Astrocyte (in vitro differentiated cells and primary cell): ENCODE results near the gene CFAP20. TPM values are rescaled to one million over a fixed set of nuclear protein-coding genes. Genes with fewer than 3 reads are reported as not detected.

Experiments
- DNase-seq: peaks from one replicate; pipeline ENCODE4 v3.0.0-alpha.2; 2010; ENCODE audit warnings: low read depth
- FAIRE-seq: peaks from 2 replicates; lab custom pipeline; 2011; peaks lifted over from hg19 to GRCh38; lab: Jason Lieb, UNC
- H2AFZ ChIP-seq: 2 replicates; pipeline ENCODE4 v1.6.0; 2012; ENCODE audit warnings: low read depth, low read length, inconsistent platforms
- H3K27ac ChIP-seq: 2 replicates; pipeline ENCODE4 v1.5.1; 2011; ENCODE audit warnings: low read depth, low read length, inconsistent platforms
- H3K27me3 ChIP-seq: 2 replicates; pipeline ENCODE4 v1.6.0; 2011; ENCODE audit warnings: low read length, inconsistent platforms; ENCODE audit not compliant: insufficient read depth
- H3K36me3 ChIP-seq: 2 replicates; pipeline ENCODE4 v1.5.1; 2011; ENCODE audit warnings: low read length, inconsistent platforms; ENCODE audit not compliant: insufficient read depth
- H3K4me1 ChIP-seq: 2 replicates; pipeline ENCODE4 v1.5.1; 2011; ENCODE audit warnings: low read length, inconsistent platforms; ENCODE audit not compliant: insufficient read depth
- H3K4me2 ChIP-seq: 2 replicates; pipeline ENCODE4 v1.6.0; 2012; ENCODE audit warnings: low read length, inconsistent platforms
- H3K4me3 ChIP-seq: 2 replicates; pipeline ENCODE4 v1.5.1; 2011; ENCODE audit warnings: low read depth, mild to moderate bottlenecking, low read length, inconsistent platforms; ENCODE audit not compliant: insufficient read depth
- H3K79me2 ChIP-seq: 2 replicates; pipeline ENCODE4 v1.6.0; 2012; ENCODE audit warnings: mild to moderate bottlenecking, low read length, inconsistent platforms; ENCODE audit not compliant: insufficient read depth
- H3K9ac ChIP-seq: 2 replicates; pipeline ENCODE4 v1.6.0; 2012; ENCODE audit warnings: mild to moderate bottlenecking, low read length, inconsistent platforms
- H3K9me3 ChIP-seq: 2 replicates; pipeline ENCODE4 v1.5.1; 2012; ENCODE audit warnings: low read depth, mild to moderate bottlenecking, low read length, inconsistent platforms; ENCODE audit not compliant: insufficient read depth
- H4K20me1 ChIP-seq: 2 replicates; pipeline ENCODE4 v1.6.0; 2012; ENCODE audit warnings: low read length, inconsistent platforms; ENCODE audit not compliant: insufficient read depth
- H3K27ac Mint-ChIP-seq: one replicate; pipeline ENCODE4 v1.8.0; 2021; ENCODE audit warnings: mild to moderate bottlenecking, mixed read lengths; ENCODE audit not compliant: unreplicated experiment
- H3K27me3 Mint-ChIP-seq: one replicate; pipeline ENCODE4 v1.8.0; 2021; ENCODE audit warnings: low read depth, mixed read lengths; ENCODE audit not compliant: unreplicated experiment
- H3K36me3 Mint-ChIP-seq: one replicate; pipeline ENCODE4 v1.8.0; 2021; ENCODE audit warnings: low read depth, mixed read lengths; ENCODE audit not compliant: unreplicated experiment
- H3K4me1 Mint-ChIP-seq: one replicate; pipeline ENCODE4 v1.8.0; 2021; ENCODE audit warnings: low read depth, mixed read lengths; ENCODE audit not compliant: unreplicated experiment
- H3K4me3 Mint-ChIP-seq: one replicate; pipeline ENCODE4 v1.8.0; 2021; ENCODE audit warnings: mild to moderate bottlenecking, moderate library complexity, mixed read lengths; ENCODE audit not compliant: unreplicated experiment
- H3K9me3 Mint-ChIP-seq: one replicate; pipeline ENCODE4 v1.8.0; 2021; ENCODE audit warnings: mild to moderate bottlenecking, mixed read lengths; ENCODE audit not compliant: unreplicated experiment
- EZH2 ChIP-seq: IDR thresholded peaks from 2 replicates; pipeline ENCODE4 v1.6.1; 2012; ENCODE audit warnings: mild to moderate bottlenecking, low read length, inconsistent platforms; ENCODE audit not compliant: insufficient read depth
- total RNA-seq: library from RNA; stranded (reverse); gene quantifications from 2 replicates; pipeline ENCODE4 v1.2.1, GENCODE V29; 2021
- TF ChIP-seq, protein P1 (sequence below): IDR thresholded peaks from 2 replicates; pipeline ENCODE4 v1.5.1; 2011; ENCODE audit warnings: low read depth, mild to moderate bottlenecking, inconsistent platforms, low read length, moderate library complexity; ENCODE audit not compliant: insufficient read depth

The CFAP20 gene
- total RNA-seq, 1 donor from 2014 or later = 43.6 TPM

DNA sequence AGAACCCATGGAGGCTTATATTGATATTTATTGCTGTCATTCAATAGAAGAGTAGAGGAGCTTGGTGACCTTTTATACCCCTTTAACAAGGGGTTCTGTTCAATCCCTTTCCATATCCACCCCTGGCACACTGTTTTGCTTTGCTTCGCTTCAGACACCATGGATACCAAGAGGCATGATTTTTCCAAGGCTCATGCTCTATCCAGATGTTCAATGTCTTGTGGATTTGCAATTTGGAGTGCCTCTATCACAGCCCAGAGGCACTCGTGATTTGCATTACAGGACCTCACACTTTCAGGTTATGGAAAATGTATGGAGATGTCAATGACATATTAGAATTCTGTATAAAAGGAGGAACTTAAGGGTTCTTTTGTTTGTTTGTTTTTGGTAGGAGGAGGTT, 21.5 kb downstream of the CFAP20 start:
- Mint-ChIP-seq H3K4me1 (peaks cover 26% of the 10 kb centered on the region), H3K36me3 (no peaks in the 10 kb centered on the region), H3K27ac (no peak overlapping the region), H3K9me3 (no peaks in the 10 kb centered on the region), H3K4me3 (no peak overlapping the region), H3K27me3 (no peaks in the 10 kb centered on the region)
- Histone ChIP-seq H3K4me1 (peaks cover 11% of the 10 kb centered on the region), H3K79me2 (no peaks in the 10 kb centered on the region), H3K27ac (no peak overlapping the region), H3K9me3 (no peaks in the 10 kb centered on the region), H3K4me3 (no peak overlapping the region), H3K27me3 (no peaks in the 10 kb centered on the region), H4K20me1 (no peaks in the 10 kb centered on the region), H3K36me3 (no peaks in the 10 kb centered on the region), H2AFZ (no peak overlapping the region), H3K9ac (no peak overlapping the region), H3K4me2 (no peak overlapping the region)
- FAIRE-seq = no peak
- DNase-seq = no peak
- TF ChIP-seq EZH2 = no peak
- TF ChIP-seq, protein P1, sequence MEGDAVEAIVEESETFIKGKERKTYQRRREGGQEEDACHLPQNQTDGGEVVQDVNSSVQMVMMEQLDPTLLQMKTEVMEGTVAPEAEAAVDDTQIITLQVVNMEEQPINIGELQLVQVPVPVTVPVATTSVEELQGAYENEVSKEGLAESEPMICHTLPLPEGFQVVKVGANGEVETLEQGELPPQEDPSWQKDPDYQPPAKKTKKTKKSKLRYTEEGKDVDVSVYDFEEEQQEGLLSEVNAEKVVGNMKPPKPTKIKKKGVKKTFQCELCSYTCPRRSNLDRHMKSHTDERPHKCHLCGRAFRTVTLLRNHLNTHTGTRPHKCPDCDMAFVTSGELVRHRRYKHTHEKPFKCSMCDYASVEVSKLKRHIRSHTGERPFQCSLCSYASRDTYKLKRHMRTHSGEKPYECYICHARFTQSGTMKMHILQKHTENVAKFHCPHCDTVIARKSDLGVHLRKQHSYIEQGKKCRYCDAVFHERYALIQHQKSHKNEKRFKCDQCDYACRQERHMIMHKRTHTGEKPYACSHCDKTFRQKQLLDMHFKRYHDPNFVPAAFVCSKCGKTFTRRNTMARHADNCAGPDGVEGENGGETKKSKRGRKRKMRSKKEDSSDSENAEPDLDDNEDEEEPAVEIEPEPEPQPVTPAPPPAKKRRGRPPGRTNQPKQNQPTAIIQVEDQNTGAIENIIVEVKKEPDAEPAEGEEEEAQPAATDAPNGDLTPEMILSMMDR = no peak

DNA sequence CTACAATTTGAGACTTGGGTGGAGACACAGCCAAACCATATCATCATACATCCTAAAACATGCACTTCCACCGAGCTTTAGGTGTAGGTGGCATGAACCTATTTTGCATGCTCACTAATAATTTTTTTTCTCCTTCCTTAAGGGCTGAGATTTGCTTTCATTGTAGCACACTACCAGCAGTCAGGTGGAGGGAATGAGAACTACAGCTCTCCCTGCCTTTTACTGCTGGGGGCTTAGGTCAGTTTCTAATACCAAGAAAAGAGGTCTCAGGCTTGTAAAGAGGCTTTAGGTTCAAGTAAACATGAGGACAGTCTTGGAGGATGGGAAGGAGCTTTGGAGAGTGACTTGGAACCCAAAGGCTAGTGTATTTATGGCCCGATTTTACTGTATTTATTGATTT, 22.0 kb downstream of the CFAP20 start:
- Histone ChIP-seq H3K9ac (no peak overlapping the region), H3K27ac (no peak overlapping the region), H3K4me1 (peaks cover 11% of the 10 kb centered on the region), H3K79me2 (no peaks in the 10 kb centered on the region), H3K4me3 (no peak overlapping the region), H4K20me1 (no peaks in the 10 kb centered on the region), H3K27me3 (no peaks in the 10 kb centered on the region), H3K36me3 (no peaks in the 10 kb centered on the region), H3K4me2 (no peak overlapping the region), H2AFZ (no peak overlapping the region), H3K9me3 (no peaks in the 10 kb centered on the region)
- no peaks in the 10 kb centered on the region for H3K9me3 Mint-ChIP-seq
- H3K4me3 Mint-ChIP-seq = no peak overlapping the region
- no peak overlapping the region for H3K27ac Mint-ChIP-seq
- no peak for FAIRE-seq
- no peaks in the 10 kb centered on the region for H3K36me3 Mint-ChIP-seq
- no peaks in the 10 kb centered on the region for H3K27me3 Mint-ChIP-seq
- TF ChIP-seq, protein P1 = peak; percentile 4
- TF ChIP-seq EZH2 = no peak
- DNase-seq = no peak
- H3K4me1 Mint-ChIP-seq = peaks cover 27% of the 10 kb centered on the region

DNA sequence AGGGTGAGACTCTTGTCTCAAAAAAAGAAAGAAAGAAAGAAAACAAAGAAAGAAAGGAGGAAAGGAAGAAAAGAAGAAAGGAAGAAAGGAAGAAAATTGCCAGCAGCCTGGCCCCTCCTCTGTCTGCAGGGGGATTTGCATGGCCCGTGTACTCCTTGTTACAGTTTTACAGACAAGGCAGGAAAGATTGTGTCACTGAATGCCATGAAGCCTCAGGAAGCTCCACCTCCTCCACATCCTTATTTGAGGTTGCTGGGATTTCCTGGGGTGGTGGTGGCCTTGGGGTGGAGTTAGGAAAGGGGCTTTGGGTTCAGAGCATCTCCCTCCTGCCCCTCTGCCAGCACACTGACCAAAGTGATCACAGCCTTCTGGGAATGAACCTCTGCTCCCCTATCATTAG, 23.6 kb downstream of the CFAP20 start:
- H3K9ac ChIP-seq = no peak overlapping the region
- peaks cover 5% of the 10 kb centered on the region for H3K4me1 ChIP-seq
- no peak overlapping the region for H3K4me3 ChIP-seq
- H3K4me3 Mint-ChIP-seq = no peak overlapping the region
- no peaks in the 10 kb centered on the region for H3K27me3 ChIP-seq
- no peaks in the 10 kb centered on the region for H3K36me3 ChIP-seq
- no peaks in the 10 kb centered on the region for H3K79me2 ChIP-seq
- H3K27me3 Mint-ChIP-seq = no peaks in the 10 kb centered on the region
- H3K9me3 Mint-ChIP-seq = no peaks in the 10 kb centered on the region
- no peaks in the 10 kb centered on the region for H3K36me3 Mint-ChIP-seq
- H3K27ac ChIP-seq = no peak overlapping the region
- TF ChIP-seq EZH2 = no peak
- TF ChIP-seq, protein P1 = no peak
- FAIRE-seq (no peak), DNase-seq (no peak)
- no peak overlapping the region for H2AFZ ChIP-seq
- H4K20me1 ChIP-seq = no peaks in the 10 kb centered on the region
- peaks cover 21% of the 10 kb centered on the region for H3K4me1 Mint-ChIP-seq
- H3K27ac Mint-ChIP-seq = peak overlapping the region; percentile 1
- H3K9me3 ChIP-seq = no peaks in the 10 kb centered on the region
- no peak overlapping the region for H3K4me2 ChIP-seq
